ENCODE results near the gene FGF18.

FGF18 gene

GRCh38 chr5:171462928-171463861 lies 43.7 kb downstream of the FGF18 start:
- in situ Hi-C loops (cut with MboI; ENCODE audit: low sequenced_read_pairs) = no loop called here

GRCh38 chr5:171463862-171464229 lies 44.4 kb downstream of the FGF18 start:
- in situ Hi-C loops (cut with MboI; ENCODE audit: low sequenced_read_pairs) = no loop called here

GRCh38 chr5:171464829-171465228 lies 45.4 kb downstream of the FGF18 start:
- in situ Hi-C loops (cut with MboI; ENCODE audit: low sequenced_read_pairs) = no loop called here

- in situ Hi-C loops (cut with MboI; ENCODE audit: low sequenced_read_pairs) = no loop called here
Measured at GRCh38 chr5:171467107-171467506, 47.7 kb downstream of the FGF18 start.

GRCh38 chr5:171469326-171469725 lies 49.9 kb downstream of the FGF18 start:
- in situ Hi-C loops (cut with MboI; ENCODE audit: low sequenced_read_pairs) = no loop called here

GRCh38 chr5:171470420-171470819 lies 51.0 kb downstream of the FGF18 start:
- in situ Hi-C loops (cut with MboI; ENCODE audit: low sequenced_read_pairs) = no loop called here

- in situ Hi-C loops (cut with MboI; ENCODE audit: low sequenced_read_pairs) = no loop called here
Measured at GRCh38 chr5:171474230-171474813, 54.9 kb downstream of the FGF18 start.

- in situ Hi-C loops (cut with MboI; ENCODE audit: low sequenced_read_pairs) = no loop called here
Measured at GRCh38 chr5:171475596-171475995, 56.1 kb downstream of the FGF18 start.

- in situ Hi-C loops (cut with MboI; ENCODE audit: low sequenced_read_pairs) = no loop called here
Measured at GRCh38 chr5:171476701-171477100, 57.3 kb downstream of the FGF18 start.

GRCh38 chr5:171477101-171477500 lies 57.7 kb downstream of the FGF18 start:
- in situ Hi-C loops (cut with MboI; ENCODE audit: low sequenced_read_pairs) = no loop called here

GRCh38 chr5:171477666-171478065 lies 58.2 kb downstream of the FGF18 start:
- in situ Hi-C loops (cut with MboI; ENCODE audit: low sequenced_read_pairs) = no loop called here

GRCh38 chr5:171478946-171479775 lies 59.7 kb downstream of the FGF18 start:
- in situ Hi-C loops (cut with MboI; ENCODE audit: low sequenced_read_pairs) = no loop called here

GRCh38 chr5:171479776-171480125 lies 60.3 kb downstream of the FGF18 start:
- in situ Hi-C loops (cut with MboI; ENCODE audit: low sequenced_read_pairs) = no loop called here

- in situ Hi-C loops (cut with MboI; ENCODE audit: low sequenced_read_pairs) = no loop called here
Measured at GRCh38 chr5:171480239-171480638, 60.8 kb downstream of the FGF18 start.

- in situ Hi-C loops (cut with MboI; ENCODE audit: low sequenced_read_pairs) = no loop called here
Measured at GRCh38 chr5:171481571-171482433, 62.4 kb downstream of the FGF18 start.

GRCh38 chr5:171482434-171482730 lies 62.9 kb downstream of the FGF18 start:
- in situ Hi-C loops (cut with MboI; ENCODE audit: low sequenced_read_pairs) = no loop called here

GRCh38 chr5:171483551-171484135 lies 64.2 kb downstream of the FGF18 start:
- in situ Hi-C loops (cut with MboI; ENCODE audit: low sequenced_read_pairs) = no loop called here

- in situ Hi-C loops (cut with MboI; ENCODE audit: low sequenced_read_pairs) = no loop called here
Measured at GRCh38 chr5:171484460-171484899, 65.0 kb downstream of the FGF18 start.

GRCh38 chr5:171485668-171486067 lies 66.2 kb downstream of the FGF18 start:
- in situ Hi-C loops (cut with MboI; ENCODE audit: low sequenced_read_pairs) = no loop called here

- in situ Hi-C loops (cut with MboI; ENCODE audit: low sequenced_read_pairs) = no loop called here
Measured at GRCh38 chr5:171486613-171487012, 67.2 kb downstream of the FGF18 start.
